Fibroblast of the aortic adventitia (primary cell): ENCODE data around the gene SKIC8. TPM values are rescaled to one million over a fixed set of nuclear protein-coding genes. Genes with fewer than 3 reads are reported as not detected.
A peak's percentile ranks its signal among the peaks of the same experiment; 100 is the strongest.

Experiments used
- DNase-seq: peaks from one replicate; pipeline ENCODE4 v3.0.0-alpha.2; 2010; ENCODE audit warnings: low read depth
- H3K4me3 ChIP-seq: 2 replicates; pipeline ENCODE4 v1.5.1; 2011; ENCODE audit warnings: low read depth, mild to moderate bottlenecking, control low read depth, low read length, moderate library complexity
- total RNA-seq: library from RNA; depleted of rRNA; stranded (reverse); fragments of >200 nt; gene quantifications from 2 replicates; pipeline ENCODE4 v1.2.3, GENCODE V29; 2012; ENCODE audit warnings: low replicate concordance
- TF ChIP-seq, protein P1 (sequence below): IDR thresholded peaks from 2 replicates; pipeline ENCODE4 v1.5.1; 2011; ENCODE audit warnings: mild to moderate bottlenecking, low read length, control low read depth, inconsistent platforms; ENCODE audit not compliant: insufficient read depth

Gene SKIC8
- total RNA-seq, 1 donor, result 62.1 TPM

DNA sequence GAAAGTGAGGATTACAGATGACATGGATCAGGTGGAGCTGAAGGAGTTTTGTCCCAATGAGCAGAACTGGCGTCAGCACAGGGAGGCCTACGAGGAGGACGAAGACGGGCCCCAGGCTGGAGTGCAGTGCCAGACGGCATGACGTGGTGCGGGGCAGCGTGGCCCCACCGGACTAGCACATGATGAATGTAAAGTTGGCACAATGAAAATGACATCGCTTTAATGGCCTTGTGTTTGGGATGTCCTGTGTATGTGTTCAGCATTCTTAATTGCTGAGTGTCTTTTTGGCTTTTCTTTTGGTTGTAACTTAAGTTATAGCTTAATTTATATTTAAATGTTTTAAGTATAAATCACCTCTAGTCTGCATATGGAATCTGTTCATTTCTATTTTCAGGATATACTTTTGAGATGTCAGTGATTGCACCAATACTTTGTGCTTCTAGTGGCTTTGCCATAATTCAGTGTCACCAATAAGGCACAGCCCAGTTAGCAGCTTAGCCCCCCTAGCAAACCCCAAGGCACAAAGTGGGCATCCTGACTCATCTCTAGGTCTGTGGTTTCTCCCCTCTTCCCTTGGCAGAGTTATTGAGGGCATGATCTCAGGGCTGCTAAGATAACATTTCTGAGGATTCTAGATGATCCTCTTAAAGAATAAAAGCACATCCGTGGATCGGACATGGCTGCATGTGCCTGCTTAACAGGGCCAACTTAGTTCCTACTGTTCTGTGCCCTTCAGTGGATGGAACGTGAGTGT is 18.9 kb downstream of the SKIC8 start:
- TF ChIP-seq, protein P1, sequence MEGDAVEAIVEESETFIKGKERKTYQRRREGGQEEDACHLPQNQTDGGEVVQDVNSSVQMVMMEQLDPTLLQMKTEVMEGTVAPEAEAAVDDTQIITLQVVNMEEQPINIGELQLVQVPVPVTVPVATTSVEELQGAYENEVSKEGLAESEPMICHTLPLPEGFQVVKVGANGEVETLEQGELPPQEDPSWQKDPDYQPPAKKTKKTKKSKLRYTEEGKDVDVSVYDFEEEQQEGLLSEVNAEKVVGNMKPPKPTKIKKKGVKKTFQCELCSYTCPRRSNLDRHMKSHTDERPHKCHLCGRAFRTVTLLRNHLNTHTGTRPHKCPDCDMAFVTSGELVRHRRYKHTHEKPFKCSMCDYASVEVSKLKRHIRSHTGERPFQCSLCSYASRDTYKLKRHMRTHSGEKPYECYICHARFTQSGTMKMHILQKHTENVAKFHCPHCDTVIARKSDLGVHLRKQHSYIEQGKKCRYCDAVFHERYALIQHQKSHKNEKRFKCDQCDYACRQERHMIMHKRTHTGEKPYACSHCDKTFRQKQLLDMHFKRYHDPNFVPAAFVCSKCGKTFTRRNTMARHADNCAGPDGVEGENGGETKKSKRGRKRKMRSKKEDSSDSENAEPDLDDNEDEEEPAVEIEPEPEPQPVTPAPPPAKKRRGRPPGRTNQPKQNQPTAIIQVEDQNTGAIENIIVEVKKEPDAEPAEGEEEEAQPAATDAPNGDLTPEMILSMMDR, result no peak
- no peak overlapping the region for H3K4me3 ChIP-seq
- no peak for DNase-seq

DNA sequence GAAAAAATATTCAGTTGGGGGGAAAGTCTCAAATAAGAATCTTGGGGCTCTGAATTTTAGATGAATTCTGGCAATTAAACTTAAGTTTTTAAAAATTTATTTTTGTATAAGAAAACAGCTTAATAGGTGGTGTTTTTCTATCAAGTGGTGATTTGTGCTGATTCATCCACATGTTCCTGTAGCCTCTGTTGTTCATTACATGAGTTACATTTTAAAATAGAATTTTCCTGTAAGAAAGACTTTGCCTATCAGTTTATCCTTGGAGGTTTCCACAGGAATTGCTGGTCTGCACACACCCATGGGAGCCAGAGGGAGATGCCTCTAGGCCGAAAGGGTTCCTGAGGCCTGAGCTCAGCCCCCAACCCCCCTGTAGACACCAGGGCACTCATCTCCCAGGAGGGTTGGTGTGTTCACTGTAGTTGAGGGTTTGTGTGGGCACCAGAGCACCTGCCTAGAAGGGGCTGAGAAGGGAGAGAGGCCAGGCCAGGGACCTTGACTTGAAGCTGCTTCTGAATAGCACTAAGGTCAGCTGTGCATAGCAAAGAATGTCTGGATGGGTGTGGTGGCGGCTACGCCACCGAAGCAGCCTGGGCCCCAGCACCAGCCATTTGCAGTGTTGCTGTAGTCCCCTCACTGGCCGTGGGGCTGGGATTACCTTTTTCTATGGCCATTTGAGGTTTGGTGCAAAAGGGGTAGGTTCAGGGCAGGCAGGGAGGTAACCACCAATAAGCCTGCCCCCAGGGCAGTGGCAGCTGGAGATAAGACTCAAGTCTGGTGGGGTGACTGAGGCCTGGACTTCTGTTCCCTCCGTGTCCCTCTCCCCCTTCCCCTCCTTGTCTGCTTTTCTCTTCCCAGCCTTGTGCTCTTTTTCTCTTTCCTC is 23.1 kb downstream of the SKIC8 start:
- H3K4me3 ChIP-seq, result no peak overlapping the region
- DNase-seq, result peak; percentile 9
- TF ChIP-seq, protein P1, result no peak

DNA sequence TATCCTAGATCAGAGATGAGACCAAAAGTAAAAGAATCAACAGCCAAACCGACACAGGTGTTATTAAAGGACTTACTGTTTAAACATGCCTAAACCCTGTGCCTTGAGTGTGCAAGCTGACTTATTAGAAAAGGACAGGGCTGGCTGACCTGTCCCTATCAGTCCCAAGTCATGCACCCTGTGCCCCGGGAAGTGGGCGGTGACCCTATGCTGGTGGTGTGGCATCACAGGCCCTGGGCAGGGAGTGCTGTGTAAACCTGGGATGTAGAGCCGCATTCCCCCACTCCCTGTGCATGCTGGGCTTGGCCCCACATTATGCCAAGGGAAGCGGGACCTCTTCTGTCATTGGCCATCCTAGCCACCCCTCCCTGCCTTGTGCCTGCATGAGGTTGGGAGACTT is 24.4 kb downstream of the SKIC8 start:
- TF ChIP-seq, protein P1, result no peak
- H3K4me3 ChIP-seq, result no peak overlapping the region
- DNase-seq, result no peak

DNA sequence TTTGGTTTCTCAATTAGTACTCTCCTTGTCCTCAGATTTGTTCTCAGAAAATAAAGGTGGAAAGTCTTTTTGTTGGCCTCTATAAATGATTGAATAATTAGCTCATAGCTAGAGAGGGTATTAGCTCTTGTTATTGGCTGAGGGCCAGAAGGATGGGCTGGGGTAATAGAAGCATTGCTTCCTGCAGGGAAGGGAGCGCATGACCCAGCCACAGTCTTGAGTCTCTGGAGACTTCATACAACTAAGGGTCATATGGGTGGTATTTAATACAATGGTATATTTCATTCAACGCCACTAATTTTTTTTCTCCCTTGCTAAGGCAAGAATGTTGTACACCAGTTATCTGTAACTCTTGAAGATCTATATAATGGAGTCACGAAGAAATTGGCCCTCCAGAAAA is 26.6 kb downstream of the SKIC8 start:
- TF ChIP-seq, protein P1, result no peak
- no peak for DNase-seq
- no peak overlapping the region for H3K4me3 ChIP-seq

DNA sequence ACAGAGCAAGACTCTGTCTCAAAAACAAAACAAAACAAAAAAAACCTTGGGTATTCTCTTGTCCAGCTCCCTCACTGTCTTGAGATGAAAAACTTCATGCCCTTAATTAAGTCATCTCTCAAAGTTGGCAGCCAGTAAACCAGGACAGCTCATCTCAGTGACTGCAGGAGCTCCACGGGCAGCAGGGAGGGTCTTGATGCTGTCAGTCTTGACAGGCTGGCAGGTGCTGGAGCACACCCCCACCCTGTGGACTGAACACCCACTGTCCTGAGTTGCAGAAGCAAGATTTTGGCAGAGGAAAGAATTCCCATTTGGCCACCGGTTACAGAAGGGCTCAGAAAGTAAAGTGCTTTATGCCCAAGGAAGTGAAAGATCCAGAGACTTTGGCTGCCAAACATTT is 27.1 kb downstream of the SKIC8 start:
- H3K4me3 ChIP-seq, result no peak overlapping the region
- TF ChIP-seq, protein P1, result no peak
- DNase-seq, result no peak

DNA sequence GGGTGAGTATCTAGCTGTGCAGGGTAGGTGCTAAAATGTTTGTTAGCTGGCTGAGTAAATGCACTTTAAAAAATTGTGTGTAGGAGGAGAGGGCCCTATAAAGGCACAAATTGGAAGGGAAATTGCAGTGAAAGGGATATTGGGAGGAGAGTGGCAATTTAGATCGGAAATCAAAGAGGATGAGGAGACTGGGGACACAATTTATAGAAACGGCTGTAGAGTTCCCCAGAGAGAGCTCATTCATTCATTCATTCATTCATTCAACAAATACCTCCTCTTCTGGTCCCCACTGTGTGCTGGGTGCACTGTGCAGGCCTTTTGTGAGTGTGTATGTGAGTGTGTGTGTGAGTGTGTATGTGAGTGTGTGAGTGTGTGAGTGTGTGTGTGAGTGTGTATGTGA is 32.6 kb downstream of the SKIC8 start:
- TF ChIP-seq, protein P1, result no peak
- DNase-seq, result no peak
- H3K4me3 ChIP-seq, result no peak overlapping the region
